Right atrium auricular region (tissue), 2 donors: Measurements from ENCODE around the gene ENTPD6. TPM values are rescaled to one million over a fixed set of nuclear protein-coding genes. Genes with fewer than 3 reads are reported as not detected.
A peak's percentile ranks its signal among the peaks of the same experiment; 100 is the strongest.

Experiments used
- DNase-seq: peaks from one replicate; pipeline ENCODE4 v3.0.0-alpha.2; 2019; ENCODE audit warnings: low spot score
- H3K27ac ChIP-seq, 2 donors: fragments of 200-600 bp; sonication (generic); 1 replicate in 1 of 2; 2 replicates in 1 of 2; pipeline ENCODE4 v1.5.1; 2016 to 2019
- H3K27me3 ChIP-seq, 2 donors: fragments of 200-600 bp; sonication (generic); one replicate each; pipeline versions ENCODE4 v1.5.1 to v1.6.0; 2017 to 2019
- H3K36me3 ChIP-seq: fragments of 200-600 bp; sonication (generic); one replicate; pipeline ENCODE4 v1.5.1; 2016
- H3K4me1 ChIP-seq, 2 donors: fragments of 200-600 bp; sonication (generic); one replicate each; pipeline versions ENCODE4 v1.5.1 to v1.6.0; 2017 to 2019
- H3K4me3 ChIP-seq, 2 donors: fragments of 200-600 bp; sonication (generic); 1 replicate in 1 of 2; 2 replicates in 1 of 2; pipeline ENCODE4 v1.5.1; 2017 to 2019; ENCODE audit warnings: mild to moderate bottlenecking in 1 of 2, moderate library complexity in 1 of 2
- H3K9me3 ChIP-seq, 2 donors: fragments of 200-600 bp; sonication (generic); one replicate each; pipeline ENCODE4 v1.5.1; 2019
- total RNA-seq, 2 donors: library from RNA; depleted of rRNA; stranded (reverse); fragments of >200 nt; gene quantifications; one replicate each; pipeline ENCODE4 v1.1.0, GENCODE V29; 2016
- TF ChIP-seq, protein P1 (sequence below), 2 donors: fragments of 200-600 bp; sonication (generic); IDR thresholded peaks; one replicate each; pipeline ENCODE4 v1.5.1; 2019; ENCODE audit warnings: antibody characterized with exemption in 2 of 2

ENTPD6 gene
- total RNA-seq, 2 donors from 2014 or later, result 75.9 to 116 TPM

DNA sequence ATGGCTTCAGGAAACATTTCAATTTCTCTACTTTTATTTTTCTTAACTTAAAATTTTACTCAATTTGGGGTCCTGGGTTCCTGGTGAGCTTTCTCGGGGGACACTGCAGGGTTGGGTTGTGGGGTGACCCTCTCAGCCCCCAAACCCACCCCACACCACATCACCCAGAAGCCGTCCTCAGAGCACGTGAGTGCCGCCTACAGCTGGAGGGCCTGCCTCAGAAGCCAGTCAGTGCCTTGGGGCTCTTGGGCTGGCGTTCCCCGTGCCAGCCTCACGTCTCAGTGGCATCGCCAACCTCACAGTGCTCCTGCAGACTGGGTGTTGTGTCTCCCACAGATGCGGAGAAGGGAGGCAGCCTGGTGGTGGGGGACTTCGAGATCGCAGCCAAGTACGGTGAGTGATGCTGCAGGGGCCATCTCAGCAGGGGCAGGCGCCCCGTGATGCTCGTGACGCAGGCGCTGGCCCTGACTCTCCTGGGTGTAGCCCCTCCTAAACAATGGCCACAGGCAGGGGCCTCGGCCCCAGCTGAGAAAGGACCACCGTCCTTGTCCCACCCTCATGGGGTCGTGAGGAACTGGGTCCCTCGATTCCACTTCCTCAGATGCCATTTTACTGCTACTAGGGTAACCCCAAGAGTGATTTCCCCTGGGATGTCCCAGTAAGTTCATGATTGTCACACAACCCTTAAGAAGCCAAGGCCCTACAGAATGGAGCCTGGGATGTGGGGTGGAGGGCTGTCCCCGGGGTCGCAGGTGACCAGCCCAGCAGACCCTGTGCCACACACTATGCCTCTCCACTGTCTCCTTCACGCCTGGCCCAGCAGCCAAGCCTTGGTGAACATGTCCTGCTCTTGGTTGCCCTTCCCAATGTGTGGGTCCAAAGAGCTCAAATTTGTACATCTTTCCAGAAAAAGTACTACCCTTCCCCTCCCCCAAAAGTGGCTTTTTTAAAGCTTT is 28.5 kb downstream of the ENTPD6 start:
- TF ChIP-seq, protein P1, sequence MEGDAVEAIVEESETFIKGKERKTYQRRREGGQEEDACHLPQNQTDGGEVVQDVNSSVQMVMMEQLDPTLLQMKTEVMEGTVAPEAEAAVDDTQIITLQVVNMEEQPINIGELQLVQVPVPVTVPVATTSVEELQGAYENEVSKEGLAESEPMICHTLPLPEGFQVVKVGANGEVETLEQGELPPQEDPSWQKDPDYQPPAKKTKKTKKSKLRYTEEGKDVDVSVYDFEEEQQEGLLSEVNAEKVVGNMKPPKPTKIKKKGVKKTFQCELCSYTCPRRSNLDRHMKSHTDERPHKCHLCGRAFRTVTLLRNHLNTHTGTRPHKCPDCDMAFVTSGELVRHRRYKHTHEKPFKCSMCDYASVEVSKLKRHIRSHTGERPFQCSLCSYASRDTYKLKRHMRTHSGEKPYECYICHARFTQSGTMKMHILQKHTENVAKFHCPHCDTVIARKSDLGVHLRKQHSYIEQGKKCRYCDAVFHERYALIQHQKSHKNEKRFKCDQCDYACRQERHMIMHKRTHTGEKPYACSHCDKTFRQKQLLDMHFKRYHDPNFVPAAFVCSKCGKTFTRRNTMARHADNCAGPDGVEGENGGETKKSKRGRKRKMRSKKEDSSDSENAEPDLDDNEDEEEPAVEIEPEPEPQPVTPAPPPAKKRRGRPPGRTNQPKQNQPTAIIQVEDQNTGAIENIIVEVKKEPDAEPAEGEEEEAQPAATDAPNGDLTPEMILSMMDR (IDR thresholded peaks at IDR 0.05), result no peak
- Histone ChIP-seq H3K27ac (peak overlapping the region; percentile 88 to 96), H3K27me3 (no peaks in the 10 kb centered on the region), H3K36me3 (peaks cover 46% of the 10 kb centered on the region), H3K9me3 (no peaks in the 10 kb centered on the region), H3K4me1 (peaks cover 2 to 72% of the 10 kb centered on the region in 2 donors), H3K4me3 (no peak overlapping the region)
- DNase-seq, result no peak

DNA sequence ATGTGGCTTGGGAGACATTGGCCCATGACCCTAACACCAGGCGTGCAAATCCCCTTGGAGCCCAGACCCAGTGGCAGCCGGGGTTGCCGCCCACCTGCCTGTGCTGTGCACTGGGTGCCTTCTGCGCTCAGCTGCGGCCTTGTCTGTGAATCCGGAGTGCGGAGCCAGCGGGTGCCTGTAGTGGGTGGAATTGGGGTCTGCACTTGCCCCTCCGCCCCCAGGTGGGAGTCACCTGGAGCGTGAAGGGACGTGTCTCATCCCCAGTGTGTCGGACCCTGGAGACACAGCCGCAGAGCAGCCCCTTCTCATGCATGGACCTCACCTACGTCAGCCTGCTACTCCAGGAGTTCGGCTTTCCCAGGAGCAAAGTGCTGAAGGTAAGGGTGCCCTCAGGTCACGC is 29.4 kb downstream of the ENTPD6 start:
- Histone ChIP-seq H3K4me1 (peaks cover 2 to 80% of the 10 kb centered on the region in 2 donors), H3K4me3 (no peak overlapping the region), H3K27me3 (no peaks in the 10 kb centered on the region), H3K36me3 (peaks cover 41% of the 10 kb centered on the region), H3K27ac (peak overlapping the region; percentile 83 to 96), H3K9me3 (no peaks in the 10 kb centered on the region)
- no peak for DNase-seq
- TF ChIP-seq, protein P1 (IDR thresholded peaks at IDR 0.05), result no peak

DNA sequence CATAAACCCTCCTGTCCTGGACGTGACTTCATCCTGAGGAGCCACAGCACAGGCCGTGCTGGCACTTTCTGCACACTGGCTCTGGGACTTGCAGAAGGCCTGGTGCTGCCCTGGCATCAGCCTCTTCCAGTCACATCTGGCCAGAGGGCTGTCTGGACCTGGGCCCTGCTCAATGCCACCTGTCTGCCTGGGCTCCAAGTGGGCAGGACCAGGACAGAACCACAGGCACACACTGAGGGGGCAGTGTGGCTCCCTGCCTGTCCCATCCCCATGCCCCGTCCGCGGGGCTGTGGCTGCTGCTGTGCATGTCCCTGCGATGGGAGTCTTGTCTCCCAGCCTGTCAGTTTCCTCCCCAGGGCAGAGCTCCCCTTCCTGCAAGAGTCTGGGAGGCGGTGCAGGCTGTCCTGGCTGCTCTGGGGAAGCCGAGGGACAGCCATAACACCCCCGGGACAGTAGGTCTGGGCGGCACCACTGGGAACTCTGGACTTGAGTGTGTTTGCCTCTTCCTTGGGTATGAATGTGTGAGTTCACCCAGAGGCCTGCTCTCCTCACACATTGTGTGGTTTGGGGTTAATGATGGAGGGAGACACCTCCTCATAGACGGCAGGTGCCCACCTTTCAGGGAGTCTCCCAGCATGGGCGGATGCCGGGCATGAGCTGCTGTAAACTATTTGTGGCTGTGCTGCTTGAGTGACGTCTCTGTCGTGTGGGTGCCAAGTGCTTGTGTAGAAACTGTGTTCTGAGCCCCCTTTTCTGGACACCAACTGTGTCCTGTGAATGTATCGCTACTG is 30.3 kb downstream of the ENTPD6 start:
- Histone ChIP-seq H3K9me3 (no peaks in the 10 kb centered on the region), H3K4me1 (peaks cover 2 to 80% of the 10 kb centered on the region in 2 donors), H3K27me3 (no peaks in the 10 kb centered on the region), H3K27ac (peak overlapping the region; percentile 83 to 96), H3K36me3 (peaks cover 39% of the 10 kb centered on the region), H3K4me3 (no peak overlapping the region)
- DNase-seq, result no peak
- TF ChIP-seq, protein P1 (IDR thresholded peaks at IDR 0.05), result no peak

DNA sequence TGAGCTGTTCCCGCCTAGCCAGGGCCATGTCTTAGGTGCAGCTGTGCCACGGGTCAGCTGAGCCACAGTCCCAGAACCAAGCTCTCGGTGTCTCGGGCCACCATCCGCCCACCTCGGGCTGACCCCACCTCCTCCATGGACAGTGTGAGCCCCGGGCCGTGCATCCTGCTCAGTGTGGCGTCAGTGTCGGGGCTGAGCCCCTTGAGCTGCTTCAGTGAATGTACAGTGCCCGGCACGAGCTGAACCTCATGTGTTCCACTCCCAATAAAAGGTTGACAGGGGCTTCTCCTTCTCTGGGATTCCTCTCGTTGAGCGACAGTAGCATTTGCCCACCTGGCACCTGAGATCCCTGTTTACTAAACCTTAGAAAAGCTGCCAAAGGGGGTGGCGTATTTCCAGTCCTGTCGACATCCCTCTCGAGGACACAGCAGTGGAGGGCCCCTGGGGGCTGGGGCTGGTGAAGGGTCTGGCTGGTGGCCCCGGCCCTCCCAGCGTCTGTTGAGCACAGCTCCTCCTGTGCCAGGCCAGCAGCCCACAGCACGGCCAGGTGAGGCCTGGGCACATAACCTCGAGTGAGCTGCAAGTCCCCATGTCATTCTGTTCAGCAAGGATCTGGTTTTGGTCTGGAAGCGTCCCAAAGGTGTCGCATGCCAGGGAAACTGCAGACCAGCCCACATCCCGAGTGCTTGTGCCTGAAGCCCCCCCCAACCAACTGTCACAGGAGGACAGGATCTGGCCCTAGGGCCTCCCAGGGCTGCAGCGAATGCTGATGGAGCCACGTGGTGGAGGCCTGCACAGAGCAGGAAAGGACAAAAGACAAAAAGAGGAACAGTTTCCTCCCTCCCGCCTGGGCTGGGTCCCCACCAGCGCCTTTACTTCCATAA is 31.2 kb downstream of the ENTPD6 start:
- Histone ChIP-seq H3K9me3 (no peaks in the 10 kb centered on the region), H3K4me3 (no peak overlapping the region), H3K27ac (peak overlapping the region; percentile 83 to 96), H3K27me3 (no peaks in the 10 kb centered on the region), H3K36me3 (peaks cover 30% of the 10 kb centered on the region), H3K4me1 (peaks cover 2 to 76% of the 10 kb centered on the region in 2 donors)
- DNase-seq, result peak; percentile 81
- TF ChIP-seq, protein P1 (IDR thresholded peaks at IDR 0.05), result no peak

DNA sequence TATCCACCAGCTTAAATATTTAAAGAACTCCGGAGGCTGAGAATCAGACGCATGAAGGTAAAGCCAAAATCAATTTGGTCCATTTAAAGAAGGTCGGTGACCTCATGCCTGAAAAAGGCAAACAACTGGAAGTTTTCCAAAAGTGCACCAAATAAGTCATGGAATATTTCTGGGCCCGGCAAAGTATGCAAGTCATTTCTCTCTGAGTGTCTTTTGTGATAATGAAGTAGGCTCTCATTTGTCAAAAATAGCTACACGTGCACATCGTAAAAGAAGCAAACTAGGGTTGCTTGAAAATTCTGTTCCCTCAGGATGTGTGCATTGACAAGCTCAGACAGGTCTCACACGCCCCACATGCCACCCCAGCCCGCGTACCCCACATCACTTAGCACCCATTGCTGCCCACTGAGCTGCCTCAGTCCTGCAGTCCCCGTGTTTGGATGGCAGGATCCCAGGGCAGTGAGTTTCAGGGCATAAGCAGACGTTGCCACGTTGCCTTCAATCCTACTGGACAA is 31.9 kb downstream of the ENTPD6 start:
- TF ChIP-seq, protein P1 (IDR thresholded peaks at IDR 0.05), result no peak
- peaks cover 28% of the 10 kb centered on the region for H3K36me3 ChIP-seq
- H3K27me3 ChIP-seq, result no peaks in the 10 kb centered on the region
- H3K4me1 ChIP-seq, result peaks cover 2 to 69% of the 10 kb centered on the region in 2 donors
- no peaks in the 10 kb centered on the region for H3K9me3 ChIP-seq
- peak; percentile 77 for DNase-seq
- H3K27ac ChIP-seq, result peak overlapping the region; percentile 83 to 96
- H3K4me3 ChIP-seq, result no peak overlapping the region
